HG02840 (cell line): ENCODE results near the gene KIAA0513.
"Not testable (repeated sequence)": the region's sequence is repeated elsewhere in the genome, so short reads cannot be mapped to it uniquely, and the experiment has no call there.

Source experiments
- ATAC-seq: cut with Tn5 transposase; IDR thresholded peaks from one replicate; pipeline ENCODE4 v1.9.1; 2021; ENCODE audit warnings: mild to moderate bottlenecking, moderate library complexity, moderate number of reproducible peaks; ENCODE audit not compliant: unreplicated experiment, low FRiP score

Gene KIAA0513

DNA sequence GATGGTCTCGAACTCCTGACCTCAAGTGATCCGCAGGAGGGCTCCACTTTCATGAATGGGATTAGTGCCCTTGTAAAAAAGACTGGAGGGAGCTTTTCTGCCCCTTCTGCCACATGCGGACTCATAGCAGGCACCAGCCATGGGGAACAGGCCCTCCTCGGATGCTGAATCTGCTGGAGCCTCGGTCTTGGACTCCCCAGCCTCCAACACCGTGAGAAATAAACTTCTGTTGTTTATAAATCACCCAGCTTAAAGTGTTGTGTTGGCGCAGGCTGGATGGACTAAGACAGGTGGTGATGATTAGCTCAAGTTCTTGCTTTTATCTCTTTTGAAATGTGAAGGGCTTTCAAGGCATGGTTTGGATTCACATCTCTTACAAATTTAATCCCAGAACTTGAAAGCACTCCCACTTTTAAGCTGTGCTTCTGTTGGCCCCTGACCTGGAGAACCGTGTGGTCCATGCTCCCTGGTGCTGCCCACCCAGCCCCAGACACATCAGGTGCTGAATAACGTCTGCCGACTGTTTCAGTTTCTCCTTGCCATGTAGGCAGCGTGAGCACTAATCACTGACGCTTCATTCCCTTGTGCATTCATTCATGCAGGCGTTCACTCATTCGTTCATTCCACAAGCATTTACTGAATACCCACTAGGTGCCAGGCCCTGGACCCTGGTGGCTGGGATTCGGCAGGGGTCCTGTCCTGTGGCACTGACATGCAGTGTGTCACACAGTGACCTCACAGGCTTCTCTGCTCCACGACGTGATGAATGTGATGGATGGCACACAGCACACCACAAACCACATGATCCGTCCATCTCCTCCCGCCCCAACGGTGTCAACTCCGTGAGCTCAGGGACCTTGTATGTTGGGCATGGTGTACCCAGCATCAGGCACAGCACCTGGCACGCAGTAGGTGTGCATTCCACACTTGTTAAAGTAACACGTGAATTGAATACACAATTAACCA, 75.8 kb downstream of the KIAA0513 start:
- no peak for ATAC-seq

GRCh38 chr16:85104147-85104546, 76.6 kb downstream of the KIAA0513 start:
- ATAC-seq = no peak

DNA sequence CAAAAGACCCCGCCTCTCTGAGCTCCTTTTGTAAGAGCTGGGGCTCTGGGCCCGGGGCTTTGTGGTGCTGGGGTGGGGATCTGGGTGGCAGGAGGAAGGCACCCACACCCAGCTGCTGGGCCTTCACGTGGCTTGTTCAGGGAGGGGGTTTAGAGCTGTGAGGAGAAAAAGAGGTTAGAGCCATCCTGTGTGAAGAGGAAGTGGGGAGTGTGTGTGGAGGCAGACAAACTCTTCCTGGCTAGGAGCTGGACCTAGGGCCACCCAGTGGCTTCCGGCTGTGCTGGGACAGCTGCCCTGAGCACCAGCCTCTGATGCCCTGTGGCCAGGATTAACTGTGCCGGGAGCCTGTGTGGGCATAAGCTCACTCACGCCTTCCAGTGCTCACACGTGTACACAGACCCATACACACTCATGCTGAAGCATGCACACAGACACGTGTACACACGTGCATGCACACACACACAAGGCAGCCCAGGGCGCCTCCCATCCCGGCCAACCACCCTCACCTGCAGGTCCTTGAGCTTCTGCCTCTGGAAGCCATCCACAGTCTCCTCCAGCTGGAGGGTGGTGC, 77.3 kb downstream of the KIAA0513 start:
- no peak for ATAC-seq

GRCh38 chr16:85105475-85105874, 77.9 kb downstream of the KIAA0513 start:
- no peak for ATAC-seq

GRCh38 chr16:85107083-85107482, 79.5 kb downstream of the KIAA0513 start:
- ATAC-seq = no peak

GRCh38 chr16:85107532-85107931, 79.9 kb downstream of the KIAA0513 start:
- no peak for ATAC-seq

GRCh38 chr16:85110105-85110504, 82.5 kb downstream of the KIAA0513 start:
- no peak for ATAC-seq

DNA sequence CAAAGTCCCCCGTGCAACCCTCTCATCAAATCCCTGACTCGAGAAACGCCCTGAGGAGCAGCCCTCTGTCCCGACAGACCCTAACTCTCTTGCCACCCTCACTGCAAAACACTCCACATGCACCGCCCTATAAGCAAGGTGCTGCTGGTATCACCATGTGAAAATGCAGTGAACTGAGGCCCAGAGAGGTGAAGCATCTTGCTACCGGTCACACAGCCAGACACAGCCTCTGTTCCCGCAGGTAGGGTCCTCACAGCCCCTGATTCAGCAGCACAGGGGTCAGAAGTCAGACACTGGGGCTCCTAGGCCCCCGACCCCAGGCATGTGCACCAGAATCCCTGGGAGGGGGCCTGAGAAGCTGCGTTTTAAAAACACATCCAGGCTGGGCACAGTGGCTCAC, 83.6 kb downstream of the KIAA0513 start:
- no peak for ATAC-seq

GRCh38 chr16:85112364-85112763, 84.8 kb downstream of the KIAA0513 start, which contains the start of gene CIBAR2:
CIBAR2 (minus strand) TSS chr16:85112472; CDS start chr16:85112352, 120 bp downstream.
- ATAC-seq = no peak

DNA sequence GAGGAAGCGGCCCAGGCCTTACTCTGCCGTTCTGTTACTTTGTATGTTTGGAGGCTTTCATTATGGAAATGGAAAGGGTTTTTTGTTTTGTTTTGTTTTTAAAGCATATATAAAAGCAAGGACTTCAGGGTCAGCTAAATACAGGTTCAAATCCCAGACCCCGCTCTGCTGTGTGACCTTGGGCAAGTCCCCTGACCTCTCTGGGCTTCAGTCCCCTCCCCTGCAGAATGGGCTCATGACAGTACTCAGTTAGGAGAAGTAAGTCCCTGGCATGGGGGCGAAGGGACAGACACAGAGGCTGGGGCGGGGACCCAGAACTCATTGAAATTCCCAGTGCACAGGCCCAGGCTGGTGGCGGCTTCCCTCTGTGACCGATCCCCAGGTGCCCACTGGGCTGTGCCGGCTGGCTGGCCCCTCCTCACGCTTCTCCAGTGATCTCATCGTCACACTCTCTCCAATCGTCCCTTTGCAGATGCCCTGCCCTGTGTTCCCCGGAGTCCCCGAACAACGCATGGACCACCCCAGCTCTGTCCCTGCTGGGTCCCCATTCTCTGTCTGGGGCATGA, 85.7 kb downstream of the KIAA0513 start:
- no peak for ATAC-seq

GRCh38 chr16:85113913-85114312, 86.3 kb downstream of the KIAA0513 start:
- no peak for ATAC-seq

- no peak for ATAC-seq
Observed at GRCh38 chr16:85114909-85115567, 87.4 kb downstream of the KIAA0513 start.

DNA sequence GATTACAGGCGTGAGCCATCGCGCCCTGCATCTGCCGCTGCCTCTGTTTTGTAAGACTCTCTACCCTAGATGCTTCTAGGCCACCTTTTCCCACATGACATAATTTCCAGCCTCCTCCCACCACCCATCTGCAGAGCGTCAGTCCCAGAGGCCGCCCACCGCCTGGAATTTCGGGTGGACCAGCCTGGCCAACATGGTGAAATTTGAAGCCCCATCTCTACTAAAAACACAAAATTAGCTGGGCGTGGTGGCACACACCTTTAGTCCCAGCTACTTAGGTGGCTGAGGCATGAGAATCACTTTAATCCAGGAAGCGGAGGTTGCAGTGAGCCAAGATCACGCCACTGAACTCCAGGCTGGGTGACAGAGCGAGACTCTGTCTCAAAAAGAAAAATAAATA, 89.8 kb downstream of the KIAA0513 start:
- no peak for ATAC-seq

GRCh38 chr16:85120006-85120340, 92.4 kb downstream of the KIAA0513 start:
- no peak for ATAC-seq

DNA sequence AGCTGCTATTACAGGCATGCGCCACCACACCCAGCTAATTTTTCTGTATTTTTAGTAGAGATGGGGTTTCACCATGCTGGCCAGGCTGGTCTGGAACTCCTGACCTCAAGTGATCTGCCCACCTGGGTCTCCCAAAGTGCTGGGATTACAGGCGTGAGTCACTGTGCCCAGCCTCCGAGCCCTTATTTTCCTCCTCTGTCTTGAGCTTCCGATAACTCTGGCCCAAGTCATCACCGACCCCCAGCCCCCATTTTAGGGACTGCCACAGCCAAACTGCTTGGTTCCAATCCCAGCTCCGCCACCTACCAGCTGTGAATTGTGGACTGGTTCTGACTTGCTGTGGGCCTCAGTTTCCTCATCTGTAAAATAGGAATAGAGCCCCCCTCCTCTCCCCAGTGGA, 95.8 kb downstream of the KIAA0513 start:
- ATAC-seq = not testable (repeated sequence)

GRCh38 chr16:85123891-85124635, 96.5 kb downstream of the KIAA0513 start:
- ATAC-seq = no peak

- no peak for ATAC-seq
Observed at GRCh38 chr16:85124636-85125346, 97.2 kb downstream of the KIAA0513 start.

GRCh38 chr16:85125570-85126393, 98.2 kb downstream of the KIAA0513 start:
- ATAC-seq = no peak

DNA sequence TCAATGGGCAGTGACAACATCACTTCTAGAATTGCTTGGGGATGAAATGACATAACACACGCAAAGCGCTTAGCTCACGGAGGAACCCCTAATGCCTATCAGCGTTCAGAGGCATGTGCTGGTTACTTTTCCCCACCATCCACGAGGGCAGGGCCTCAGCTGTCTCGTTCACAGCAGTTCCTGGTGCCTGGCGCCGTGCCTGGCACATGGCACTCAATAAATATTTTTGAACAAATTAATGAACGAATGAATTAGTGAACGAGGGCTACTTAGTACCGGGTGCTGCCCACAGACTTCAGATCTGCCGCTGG, 98.8 kb downstream of the KIAA0513 start:
- no peak for ATAC-seq
